Stimulated activated naive B cell treated with anti-CD40 and anti-IgM and Interleukin-4, amounts not matched to agents 10 μg/mL and 1 μg/mL and 100 μg/mL, for 72 hours (primary cell): Measurements from ENCODE around the gene FOXS1.

Experiments
- ATAC-seq, 2 donors: fragments of 150-1000 bp; cut with Tn5 transposase; replicated peaks; 2 replicates each; pipeline ENCODE4 v1.10.0; 2021; ENCODE audit warnings: moderate library complexity in 1 of 2
- DNase-seq: peaks from one replicate; pipeline ENCODE4 v3.0.0; 2021
- H3K27ac Mint-ChIP-seq: one replicate; pipeline ENCODE4 v1.8.0; 2022; ENCODE audit warnings: mild to moderate bottlenecking, mixed read lengths
- H3K27me3 Mint-ChIP-seq, 2 donors: one replicate each; pipeline ENCODE4 v1.8.0; 2022; ENCODE audit warnings: mixed read lengths in 2 of 2
- H3K36me3 Mint-ChIP-seq, 2 donors: one replicate each; pipeline ENCODE4 v1.8.0; 2022; ENCODE audit warnings: mixed read lengths in 2 of 2, mild to moderate bottlenecking in 1 of 2
- H3K4me1 Mint-ChIP-seq, 2 donors: one replicate each; pipeline ENCODE4 v1.8.0; 2022; ENCODE audit warnings: mixed read lengths in 2 of 2, mild to moderate bottlenecking in 1 of 2
- H3K4me3 Mint-ChIP-seq, 2 donors: one replicate each; pipeline ENCODE4 v1.8.0; 2022; ENCODE audit warnings: mild to moderate bottlenecking in 2 of 2, mixed read lengths in 2 of 2, moderate library complexity in 1 of 2
- H3K9me3 Mint-ChIP-seq, 2 donors: one replicate each; pipeline ENCODE4 v1.8.0; 2022; ENCODE audit warnings: mixed read lengths in 2 of 2, mild to moderate bottlenecking in 1 of 2

Gene FOXS1

DNA sequence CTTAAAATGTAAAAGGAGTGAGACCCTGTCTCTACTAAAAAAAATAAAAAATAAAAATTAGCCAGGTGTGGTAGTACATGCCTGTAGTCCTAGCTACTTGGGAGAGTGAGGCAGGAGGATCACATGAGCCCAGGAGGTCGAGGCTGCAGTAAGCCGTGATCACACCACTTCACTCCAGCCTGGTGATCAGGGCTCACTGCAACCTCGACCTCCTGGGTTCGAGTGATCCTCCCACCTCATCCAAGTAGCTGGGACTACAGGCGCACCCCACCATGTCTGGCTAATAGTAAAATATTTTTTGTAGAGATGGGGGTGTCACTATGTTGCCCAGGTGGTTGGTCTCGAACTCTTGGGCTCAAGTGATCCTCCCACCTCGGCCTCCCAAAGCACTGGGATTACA lies 8.1 kb upstream of the FOXS1 start:
- Mint-ChIP-seq H3K4me3 (no peak overlapping the region), H3K4me1 (peaks cover 3 to 5% of the 10 kb centered on the region in 2 donors), H3K36me3 (no peaks in the 10 kb centered on the region), H3K27me3 (peaks cover 17 to 35% of the 10 kb centered on the region in 2 donors), H3K9me3 (no peaks in the 10 kb centered on the region), H3K27ac (no peak overlapping the region)
- DNase-seq = no peak
- no peak for ATAC-seq

DNA sequence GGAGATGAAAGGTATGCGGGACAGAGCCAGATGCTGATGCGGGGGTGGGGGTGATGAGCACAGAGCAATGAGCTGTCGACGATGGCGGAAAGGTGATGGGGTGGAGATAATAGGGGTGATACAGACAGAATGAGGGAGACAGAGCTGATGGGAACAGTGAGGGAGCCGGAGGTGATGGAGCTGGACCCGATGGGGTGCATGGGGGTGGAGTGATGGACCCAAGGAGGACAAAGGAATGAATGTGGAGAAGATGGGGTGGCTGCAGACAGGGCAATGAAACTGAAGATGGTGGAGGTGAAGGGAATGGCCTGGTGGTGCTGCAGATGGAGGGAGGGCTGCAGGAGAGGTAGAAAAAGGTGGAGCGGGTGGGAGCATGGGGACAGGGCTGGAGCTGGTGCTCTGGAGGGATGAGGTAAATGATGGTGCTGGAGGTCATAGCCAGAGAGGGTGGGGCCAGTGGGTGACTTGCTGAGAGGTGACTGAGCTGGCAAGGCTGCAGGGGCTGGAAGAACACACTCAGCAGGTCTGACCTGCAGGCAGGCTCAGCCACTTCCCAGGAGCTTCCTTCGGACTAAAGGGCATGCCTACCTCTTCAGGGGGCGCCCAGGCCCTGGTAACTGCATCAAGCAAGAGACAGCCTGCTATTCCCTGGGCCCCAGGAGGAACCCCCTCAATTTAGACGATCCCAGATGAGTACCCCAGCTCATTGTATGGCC lies 6.0 kb upstream of the FOXS1 start:
- Mint-ChIP-seq H3K9me3 (no peaks in the 10 kb centered on the region), H3K27me3 (peaks cover 17 to 38% of the 10 kb centered on the region in 2 donors), H3K27ac (no peak overlapping the region), H3K4me1 (no peaks in the 10 kb centered on the region), H3K36me3 (no peaks in the 10 kb centered on the region), H3K4me3 (no peak overlapping the region)
- ATAC-seq = no peak
- no peak for DNase-seq

DNA sequence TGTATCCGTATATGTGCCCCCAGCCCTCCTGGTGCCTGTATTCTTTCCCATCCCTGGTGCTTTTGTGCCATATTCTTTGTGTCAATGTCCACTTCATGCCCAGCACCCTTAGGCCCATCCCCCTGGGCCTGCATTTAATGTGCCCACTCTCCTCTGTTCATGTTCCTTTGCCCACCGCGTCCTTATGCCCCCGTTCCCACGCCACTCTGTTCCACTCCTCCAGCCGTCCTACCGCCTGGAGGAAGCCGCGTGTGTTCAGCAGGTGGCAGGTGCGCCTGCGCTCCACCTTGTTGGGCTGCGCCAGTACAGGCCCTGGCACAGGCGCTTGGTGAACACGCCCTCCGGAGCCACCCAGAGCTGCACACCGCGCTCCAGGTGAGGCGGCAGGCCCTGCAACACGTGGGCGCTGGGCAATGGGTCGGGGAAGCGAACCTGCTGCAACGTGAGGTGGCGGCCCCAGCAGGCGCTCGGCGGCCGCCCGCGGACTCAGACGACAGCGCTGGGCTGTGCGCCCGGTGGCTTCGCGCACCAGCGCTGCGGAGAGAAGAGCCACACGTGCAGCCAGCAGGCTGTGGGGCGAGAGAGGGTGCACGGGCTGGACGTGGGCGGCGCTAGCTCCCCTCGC lies 4.0 kb upstream of the FOXS1 start:
- no peak overlapping the region for H3K27ac Mint-ChIP-seq

DNA sequence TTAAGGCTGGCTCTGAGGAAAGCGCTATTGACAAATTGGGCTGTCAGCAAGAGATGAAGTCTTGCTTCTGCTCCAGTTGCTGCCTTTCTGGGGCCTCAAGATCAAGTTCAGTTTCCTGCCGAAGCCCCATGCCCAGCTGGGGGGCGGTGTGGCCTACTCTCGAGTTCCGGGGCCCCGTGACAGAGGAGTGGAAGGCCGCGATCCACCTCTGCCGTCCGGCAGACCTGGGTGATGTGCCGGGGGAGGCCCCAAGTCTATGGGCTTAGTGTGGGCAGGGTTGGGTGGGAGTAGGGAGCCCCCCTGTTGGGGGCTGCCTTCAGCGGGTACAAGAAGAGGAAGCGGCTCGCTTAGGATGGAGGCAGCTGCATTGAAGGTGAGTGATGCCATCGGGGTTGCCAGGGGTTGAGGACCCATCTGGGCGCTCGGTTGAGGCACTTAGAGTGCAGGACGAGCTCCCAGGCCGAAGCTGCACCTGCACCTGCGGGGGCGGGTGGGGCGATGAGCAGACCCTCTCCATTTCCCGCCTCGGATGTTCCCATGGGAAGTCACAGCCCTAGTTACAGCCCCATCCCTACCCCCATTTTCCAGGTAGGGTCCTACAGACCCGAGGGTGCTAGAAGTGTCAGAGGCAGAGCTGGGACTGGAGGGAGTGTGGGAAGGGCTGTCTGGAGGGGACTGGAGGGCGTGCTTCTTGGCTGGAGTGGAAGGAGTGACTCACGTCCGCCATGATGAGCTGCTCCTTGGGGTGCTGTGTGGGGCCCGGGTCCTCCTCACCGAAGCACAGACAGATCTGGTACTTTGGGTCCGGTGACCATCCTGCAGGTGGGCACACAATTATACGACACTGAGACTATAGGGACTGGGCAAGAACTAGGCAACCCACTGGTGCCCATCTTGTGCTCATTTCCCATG lies 2.9 kb upstream of the FOXS1 start:
- Mint-ChIP-seq H3K9me3 (no peaks in the 10 kb centered on the region), H3K4me1 (peaks cover 0 to under 1% of the 10 kb centered on the region in 2 donors), H3K27ac (no peak overlapping the region), H3K36me3 (no peaks in the 10 kb centered on the region), H3K4me3 (no peak overlapping the region), H3K27me3 (peaks cover 17 to 38% of the 10 kb centered on the region in 2 donors)
- DNase-seq (no peak), ATAC-seq (no peak)

More for the DNA sequence above, 4.0 kb upstream of the FOXS1 start:
- H3K27me3 Mint-ChIP-seq = peaks cover 17 to 38% of the 10 kb centered on the region in 2 donors
- ATAC-seq (no peak), DNase-seq (no peak)
- H3K9me3 Mint-ChIP-seq = no peaks in the 10 kb centered on the region
- H3K36me3 Mint-ChIP-seq = no peaks in the 10 kb centered on the region
- H3K4me1 Mint-ChIP-seq = no peaks in the 10 kb centered on the region
- no peak overlapping the region for H3K4me3 Mint-ChIP-seq

DNA sequence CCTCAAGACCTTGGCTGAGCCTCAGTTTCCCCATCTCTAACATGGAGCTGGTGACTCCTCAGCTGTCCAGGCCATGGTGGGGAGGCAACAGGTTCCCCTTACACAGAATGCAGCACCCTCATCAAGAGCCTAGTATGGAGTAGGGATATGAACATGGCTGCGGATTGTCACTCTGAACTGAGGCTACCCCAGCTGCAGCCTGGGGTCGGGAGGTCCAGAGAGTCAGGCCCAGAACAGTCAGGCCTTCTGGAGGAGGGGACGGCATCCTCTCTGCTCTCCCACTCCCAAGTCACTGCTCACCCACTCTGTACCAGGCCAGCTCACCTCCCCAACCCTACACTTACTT lies 1.4 kb upstream of the FOXS1 start:
- H3K27ac Mint-ChIP-seq = no peak overlapping the region
- ATAC-seq (no peak), DNase-seq (no peak)
- no peak overlapping the region for H3K4me3 Mint-ChIP-seq
- no peaks in the 10 kb centered on the region for H3K9me3 Mint-ChIP-seq
- H3K36me3 Mint-ChIP-seq = no peaks in the 10 kb centered on the region
- peaks cover 5 to 7% of the 10 kb centered on the region in 2 donors for H3K4me1 Mint-ChIP-seq
- H3K27me3 Mint-ChIP-seq = peaks cover 17 to 36% of the 10 kb centered on the region in 2 donors

DNA sequence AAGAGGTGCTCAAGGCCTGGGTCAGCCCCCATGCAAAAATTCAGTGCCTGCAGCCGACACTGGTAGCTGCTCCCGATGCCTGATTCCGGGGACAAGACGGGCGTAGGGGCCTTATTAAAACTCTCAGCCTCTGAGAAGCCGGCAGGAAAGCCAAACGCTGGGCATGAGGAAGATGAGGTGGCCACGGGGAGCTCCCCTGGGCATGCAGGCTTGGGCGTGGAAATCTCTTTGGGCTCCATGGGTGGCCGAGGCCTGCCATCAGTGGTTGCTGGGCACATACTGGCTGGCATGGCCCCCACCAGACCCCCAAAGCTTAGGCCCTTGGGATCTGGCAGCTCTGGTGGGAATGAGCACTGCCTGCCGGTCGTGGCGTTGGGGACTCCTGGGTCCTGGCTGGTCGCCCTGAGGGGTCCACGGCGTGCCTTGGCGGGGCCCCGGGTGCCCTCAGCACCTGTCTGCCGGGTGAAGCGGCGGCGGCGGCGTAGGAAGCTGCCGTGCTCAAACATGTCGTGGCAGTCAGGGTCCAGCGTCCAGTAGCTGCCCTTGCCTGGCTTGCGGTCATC lies 586 bp downstream of the FOXS1 start:
- ATAC-seq = no peak
- no peaks in the 10 kb centered on the region for H3K36me3 Mint-ChIP-seq

DNA sequence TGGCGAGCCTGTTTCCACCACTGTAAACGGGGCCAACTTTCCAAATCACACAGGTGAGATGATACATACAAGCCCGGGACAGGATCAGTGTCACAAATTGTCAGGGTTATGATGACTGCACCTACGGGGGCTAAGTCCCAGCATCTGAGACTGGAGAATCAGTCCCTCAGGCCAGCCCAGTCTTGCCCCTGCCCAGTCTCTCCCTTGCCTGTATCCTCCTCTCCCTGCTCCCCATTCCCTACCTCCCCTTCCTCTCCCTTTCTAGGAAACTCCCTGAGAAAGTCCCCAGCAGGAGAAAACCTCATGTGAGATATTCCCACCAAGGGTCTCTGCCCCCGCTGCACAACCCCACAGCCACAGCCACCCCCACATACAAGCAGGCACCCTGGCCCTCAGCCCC lies 1.5 kb downstream of the FOXS1 start:
- peaks cover 2 to 7% of the 10 kb centered on the region in 2 donors for H3K27me3 Mint-ChIP-seq
- H3K27ac Mint-ChIP-seq = no peak overlapping the region
- H3K4me3 Mint-ChIP-seq = no peak overlapping the region
- no peak for ATAC-seq
- H3K9me3 Mint-ChIP-seq = no peaks in the 10 kb centered on the region
- no peaks in the 10 kb centered on the region for H3K36me3 Mint-ChIP-seq
- DNase-seq = no peak
- H3K4me1 Mint-ChIP-seq = peaks cover 5 to 7% of the 10 kb centered on the region in 2 donors

More for the DNA sequence above, 586 bp downstream of the FOXS1 start:
- no peak for DNase-seq
- Mint-ChIP-seq H3K4me1 (peaks cover 5 to 7% of the 10 kb centered on the region in 2 donors), H3K27me3 (peaks cover 8 to 17% of the 10 kb centered on the region in 2 donors), H3K9me3 (no peaks in the 10 kb centered on the region), H3K4me3 (no peak overlapping the region), H3K27ac (no peak overlapping the region)

DNA sequence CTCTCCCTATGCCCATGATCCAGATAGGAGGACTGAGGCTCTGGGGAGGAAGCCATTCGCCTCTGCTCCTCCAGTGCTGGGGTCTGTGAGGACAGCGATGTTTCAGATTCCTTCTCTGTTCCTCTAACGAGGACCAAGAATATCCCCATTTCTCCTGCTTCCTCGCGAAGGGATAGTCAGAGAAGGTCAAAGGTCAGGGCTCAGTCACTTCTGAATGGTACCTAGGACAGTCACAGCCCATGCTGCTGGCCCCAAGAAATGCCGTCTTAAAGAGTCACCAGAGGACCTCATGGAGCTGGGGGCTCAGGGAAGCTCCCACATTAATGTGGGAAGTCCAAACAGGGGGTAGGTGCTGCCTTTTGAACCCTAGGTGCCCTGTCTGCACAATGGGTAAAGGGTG lies 2.1 kb downstream of the FOXS1 start:
- Mint-ChIP-seq H3K9me3 (no peaks in the 10 kb centered on the region), H3K36me3 (no peaks in the 10 kb centered on the region), H3K4me1 (peaks cover 5 to 7% of the 10 kb centered on the region in 2 donors)

DNA sequence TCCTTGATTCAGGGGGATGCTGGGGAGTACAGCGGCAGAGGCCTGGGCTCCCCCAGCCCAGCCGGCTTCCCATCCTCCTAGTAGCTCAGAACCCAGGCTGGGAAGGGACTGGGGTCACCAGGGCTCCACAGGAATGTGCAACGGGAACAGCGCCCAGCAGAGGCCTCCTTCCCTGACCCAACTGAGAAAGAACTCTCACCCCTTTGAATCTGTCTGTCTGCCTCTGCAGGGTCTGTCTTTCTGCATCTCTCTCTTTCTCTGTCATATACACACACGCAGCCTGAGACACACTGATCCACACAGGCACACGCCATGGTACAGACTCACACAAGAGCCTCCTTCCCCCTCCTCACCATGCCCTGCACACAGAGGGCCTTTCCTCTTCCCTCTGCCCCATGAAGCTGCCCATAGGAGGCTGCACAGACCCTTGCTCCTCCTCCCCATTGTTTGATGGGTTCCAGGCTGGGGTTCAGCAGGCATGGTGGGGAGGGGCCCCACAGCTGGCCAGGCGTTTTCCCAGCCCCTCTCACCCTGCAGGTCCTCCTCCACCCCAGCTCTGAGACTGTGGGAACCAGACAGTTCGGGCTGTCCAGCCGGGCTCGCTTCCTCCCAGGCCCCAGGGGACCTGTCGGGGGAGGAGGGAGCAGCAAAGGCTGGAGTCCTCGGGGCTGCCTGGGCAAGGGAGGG lies 2.8 kb downstream of the FOXS1 start:
- ATAC-seq (no peak), DNase-seq (no peak)
- Mint-ChIP-seq H3K36me3 (no peaks in the 10 kb centered on the region), H3K9me3 (no peaks in the 10 kb centered on the region), H3K4me1 (peaks cover 5 to 7% of the 10 kb centered on the region in 2 donors), H3K27ac (no peak overlapping the region), H3K27me3 (no peaks in the 10 kb centered on the region), H3K4me3 (no peak overlapping the region)

More for the DNA sequence above, 2.1 kb downstream of the FOXS1 start:
- Mint-ChIP-seq H3K27ac (no peak overlapping the region), H3K4me3 (no peak overlapping the region), H3K27me3 (peaks cover 0 to 1% of the 10 kb centered on the region in 2 donors)
- ATAC-seq = no peak
- no peak for DNase-seq

DNA sequence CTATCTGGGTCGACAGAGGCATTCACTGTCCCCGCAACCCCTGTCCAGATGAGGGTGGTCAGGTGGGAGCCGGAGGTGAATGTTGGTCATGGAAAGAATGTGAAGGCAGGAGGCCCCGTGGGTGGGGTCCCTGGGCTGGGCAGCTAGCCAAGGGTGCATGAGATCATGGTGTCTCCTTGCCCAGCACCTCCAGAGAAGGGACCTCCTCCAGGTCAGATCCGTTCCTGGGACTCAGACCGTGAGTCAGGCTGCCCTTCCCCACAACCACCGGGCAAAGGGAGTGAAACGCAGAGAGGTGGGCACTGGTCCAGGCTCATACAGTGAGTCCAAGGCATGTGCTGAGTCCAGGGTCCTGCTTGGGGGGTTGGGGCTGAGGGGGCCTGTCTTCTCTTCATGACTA lies 3.5 kb downstream of the FOXS1 start:
- Mint-ChIP-seq H3K36me3 (no peaks in the 10 kb centered on the region), H3K27ac (no peak overlapping the region), H3K4me1 (peaks cover 5 to 7% of the 10 kb centered on the region in 2 donors), H3K4me3 (no peak overlapping the region), H3K9me3 (no peaks in the 10 kb centered on the region), H3K27me3 (no peaks in the 10 kb centered on the region)
- ATAC-seq = no peak
- no peak for DNase-seq

DNA sequence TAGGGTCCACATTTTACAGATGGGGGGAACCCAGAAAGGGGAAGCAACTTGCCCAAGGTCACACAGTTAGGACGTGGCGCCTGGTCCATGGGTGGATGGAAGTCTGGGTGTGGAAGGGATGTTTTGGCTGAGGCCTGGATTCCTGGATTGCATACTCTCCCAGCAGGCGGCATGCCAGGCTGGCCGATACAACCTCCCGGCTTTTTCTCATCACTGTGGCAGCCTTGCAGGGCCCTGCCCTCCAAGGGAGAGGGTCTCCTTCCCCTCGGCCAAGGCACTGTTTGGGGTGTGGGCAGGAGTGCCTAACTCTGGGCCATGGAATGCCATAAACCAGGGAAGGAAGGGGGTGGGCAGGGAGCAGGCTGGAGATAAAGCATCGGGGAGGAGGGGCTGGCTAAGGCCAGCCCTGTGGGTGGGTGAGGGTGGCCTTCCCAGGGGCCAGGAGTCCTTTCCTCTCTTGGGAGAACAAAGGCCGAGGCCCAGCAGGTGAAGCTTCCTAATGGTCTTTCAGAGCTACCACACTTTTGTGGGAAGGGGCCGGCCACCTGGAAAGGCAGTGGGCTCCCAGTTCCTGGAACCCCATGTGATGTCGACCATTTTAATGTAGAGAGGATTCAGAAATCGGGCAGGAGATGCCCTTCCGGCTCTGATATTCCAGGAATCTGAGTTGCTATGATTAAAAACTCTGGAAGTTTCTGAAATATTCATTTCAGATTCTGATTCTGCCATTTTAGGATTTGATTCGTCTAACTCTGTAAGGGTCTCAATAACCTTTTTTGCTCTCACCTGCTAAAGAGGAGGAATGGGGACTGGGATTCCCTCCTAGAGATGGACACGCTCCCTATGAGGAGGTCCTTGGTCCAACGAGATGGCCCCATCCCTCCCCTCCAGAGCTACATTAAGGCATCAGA lies 4.2 kb downstream of the FOXS1 start:
- peaks cover 9 to 10% of the 10 kb centered on the region in 2 donors for H3K4me1 Mint-ChIP-seq
- no peak overlapping the region for H3K27ac Mint-ChIP-seq
- ATAC-seq (no peak), DNase-seq (no peak)
- H3K27me3 Mint-ChIP-seq = no peaks in the 10 kb centered on the region
- H3K9me3 Mint-ChIP-seq = no peaks in the 10 kb centered on the region
- H3K36me3 Mint-ChIP-seq = no peaks in the 10 kb centered on the region
- H3K4me3 Mint-ChIP-seq = no peak overlapping the region

DNA sequence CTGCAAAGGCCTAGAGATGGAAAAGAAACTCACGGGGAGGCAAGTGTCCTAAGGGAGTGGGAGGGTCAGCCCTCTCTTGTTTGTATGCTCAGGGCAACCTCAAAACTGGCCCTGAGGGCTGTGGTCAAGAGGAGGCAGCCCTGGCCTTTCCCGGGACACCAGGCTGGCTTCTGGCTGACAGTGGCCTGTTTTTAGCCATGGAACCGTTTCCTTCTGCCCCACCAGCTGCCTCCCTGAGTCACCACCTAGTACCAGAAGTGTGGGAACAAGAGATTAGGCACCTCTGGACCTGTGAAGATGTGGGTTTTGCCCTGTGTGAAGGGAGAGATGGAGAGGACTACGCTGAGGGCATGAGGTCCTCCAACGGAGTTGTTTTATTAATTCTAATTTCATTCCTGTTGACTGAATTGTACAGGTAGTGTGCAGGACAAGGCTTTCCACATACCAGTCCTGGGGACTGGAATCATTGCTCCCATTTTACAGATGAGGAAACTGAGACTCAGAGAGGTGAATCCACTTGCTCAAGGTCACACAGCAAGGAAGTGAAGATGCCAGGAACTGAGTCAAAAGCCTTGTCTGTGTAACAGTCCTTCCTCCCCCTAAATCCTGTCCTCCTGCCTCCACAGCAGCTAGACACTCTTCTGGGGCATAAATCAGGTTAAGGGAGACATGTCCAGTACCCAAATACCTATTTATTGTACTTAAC lies 5.5 kb downstream of the FOXS1 start:
- ATAC-seq = no peak

More for the DNA sequence above, 5.5 kb downstream of the FOXS1 start:
- peaks cover 14 to 20% of the 10 kb centered on the region in 2 donors for H3K4me1 Mint-ChIP-seq
- DNase-seq = no peak
- H3K27ac Mint-ChIP-seq = no peak overlapping the region
- no peak overlapping the region for H3K4me3 Mint-ChIP-seq
- H3K27me3 Mint-ChIP-seq = no peaks in the 10 kb centered on the region
- no peaks in the 10 kb centered on the region for H3K9me3 Mint-ChIP-seq
- no peaks in the 10 kb centered on the region for H3K36me3 Mint-ChIP-seq
